Keratinocyte (primary cell): ENCODE data around the gene SLC27A5.

Source experiments
- EZH2 ChIP-seq: IDR thresholded peaks from one replicate; pipeline ENCODE4 v1.6.1; 2012; ENCODE audit warnings: inconsistent platforms, mild to moderate bottlenecking, low read length, moderate library complexity
- TF ChIP-seq, protein P1 (sequence below), 3 experiments: IDR thresholded peaks in 1 of 3; conservative IDR thresholded peaks in 1 of 3; optimal IDR thresholded peaks in 1 of 3; 2 replicates in 2 of 3; 3 replicates in 1 of 3; pipeline versions ENCODE3 to v1.5.1; 2011; ENCODE audit warnings: low read length in 3 of 3, mild to moderate bottlenecking in 3 of 3, moderate library complexity in 2 of 3, control low read depth in 1 of 3, inconsistent platforms in 1 of 3; ENCODE audit not compliant: insufficient read depth in 2 of 3; ENCODE audit errors: extremely low read depth in 1 of 3

DNA sequence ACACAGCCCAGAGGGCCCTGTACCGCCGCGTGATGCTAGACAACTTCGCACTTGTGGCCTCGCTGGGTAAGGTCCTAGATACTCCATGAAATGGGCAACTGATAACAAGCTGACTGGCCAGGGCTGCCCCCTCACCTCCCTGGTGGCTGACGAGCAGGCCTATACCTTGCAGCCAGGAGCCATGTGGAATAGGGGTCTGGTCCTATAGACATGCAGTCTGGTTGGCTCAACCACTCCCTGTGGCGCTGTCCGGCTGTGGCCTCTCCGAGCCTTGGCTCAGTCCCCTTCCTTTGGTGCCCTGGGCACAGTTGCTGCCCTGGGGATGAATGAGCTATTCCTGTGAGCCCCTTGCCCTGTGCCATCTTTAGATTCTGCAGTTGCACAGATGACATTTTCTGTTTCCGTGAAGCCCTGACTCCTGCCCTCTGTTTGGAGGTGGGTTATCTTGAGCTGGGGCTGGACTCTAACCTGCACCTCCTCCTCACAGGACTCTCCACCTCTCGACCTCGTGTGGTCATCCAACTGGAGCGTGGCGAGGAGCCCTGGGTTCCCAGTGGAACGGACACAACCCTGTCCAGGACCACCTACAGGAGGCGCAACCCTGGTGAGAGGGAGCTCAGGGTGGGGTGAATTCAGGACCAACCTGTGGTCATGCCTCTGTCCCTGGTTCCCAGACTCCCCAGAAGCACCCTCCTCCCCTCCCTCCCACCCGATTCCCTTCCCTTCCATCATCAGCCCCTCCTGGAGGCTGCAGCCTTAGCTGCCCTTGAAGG is 42.4 kb downstream of the SLC27A5 start:
- no peak for TF ChIP-seq EZH2
- TF ChIP-seq, protein P1, sequence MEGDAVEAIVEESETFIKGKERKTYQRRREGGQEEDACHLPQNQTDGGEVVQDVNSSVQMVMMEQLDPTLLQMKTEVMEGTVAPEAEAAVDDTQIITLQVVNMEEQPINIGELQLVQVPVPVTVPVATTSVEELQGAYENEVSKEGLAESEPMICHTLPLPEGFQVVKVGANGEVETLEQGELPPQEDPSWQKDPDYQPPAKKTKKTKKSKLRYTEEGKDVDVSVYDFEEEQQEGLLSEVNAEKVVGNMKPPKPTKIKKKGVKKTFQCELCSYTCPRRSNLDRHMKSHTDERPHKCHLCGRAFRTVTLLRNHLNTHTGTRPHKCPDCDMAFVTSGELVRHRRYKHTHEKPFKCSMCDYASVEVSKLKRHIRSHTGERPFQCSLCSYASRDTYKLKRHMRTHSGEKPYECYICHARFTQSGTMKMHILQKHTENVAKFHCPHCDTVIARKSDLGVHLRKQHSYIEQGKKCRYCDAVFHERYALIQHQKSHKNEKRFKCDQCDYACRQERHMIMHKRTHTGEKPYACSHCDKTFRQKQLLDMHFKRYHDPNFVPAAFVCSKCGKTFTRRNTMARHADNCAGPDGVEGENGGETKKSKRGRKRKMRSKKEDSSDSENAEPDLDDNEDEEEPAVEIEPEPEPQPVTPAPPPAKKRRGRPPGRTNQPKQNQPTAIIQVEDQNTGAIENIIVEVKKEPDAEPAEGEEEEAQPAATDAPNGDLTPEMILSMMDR (optimal IDR thresholded peaks at IDR 0.05 in 1 of 3, IDR thresholded peaks at IDR 0.05 in 1 of 3, conservative IDR thresholded peaks at IDR 0.05 in 1 of 3; ENCODE audit: extremely low read depth in 1 of 3, insufficient read depth in 2 of 3, low read length in 3 of 3): no peak
